HTR-8/SVneo (cell line): Measurements from ENCODE around the gene STRN3.

Source experiments
- DNase-seq: peaks from one replicate; pipeline ENCODE4 v3.0.0; 2011; ENCODE audit warnings: low spot score, mixed read lengths; ENCODE audit not compliant: insufficient read length
- FAIRE-seq: peaks from 2 replicates; lab custom pipeline; 2011; peaks lifted over from hg19 to GRCh38; lab: Jason Lieb, UNC

STRN3 gene

DNA sequence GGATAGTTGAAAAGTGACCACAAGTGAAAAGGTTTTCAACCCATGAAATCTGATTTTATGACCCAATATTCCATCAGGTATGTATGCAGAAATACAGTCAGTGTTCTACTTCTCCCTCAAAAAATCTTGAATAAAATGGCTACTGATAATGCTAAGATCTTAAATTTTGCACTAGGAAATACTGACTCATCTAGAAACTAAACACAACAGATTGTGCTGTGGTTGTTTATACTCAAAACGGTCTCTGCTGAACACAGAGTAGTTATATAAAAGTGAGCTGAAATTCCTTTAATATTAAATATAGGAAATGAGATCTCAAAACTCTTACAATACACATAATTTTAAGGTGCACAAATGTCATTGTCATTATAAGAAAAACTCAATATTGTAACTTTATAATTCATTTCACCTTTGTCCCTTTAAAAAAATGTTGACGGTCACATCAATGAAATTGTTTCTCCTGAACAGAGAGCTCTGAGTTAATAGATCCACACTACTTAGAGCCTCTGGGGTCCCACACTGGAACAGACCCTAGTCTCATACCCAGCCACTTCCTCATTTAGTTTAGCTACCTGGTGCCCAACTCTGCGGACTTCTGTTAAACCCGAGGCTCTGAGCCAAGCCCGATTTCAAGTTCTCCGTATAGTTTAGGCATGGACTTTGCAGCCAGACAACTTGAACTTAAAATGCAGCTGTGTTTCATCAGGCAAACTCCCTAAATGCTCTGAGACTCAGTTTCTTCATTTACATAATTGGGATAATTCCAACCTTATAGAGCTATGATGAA lies 142.5 kb downstream of the STRN3 start:
- FAIRE-seq (peak; percentile 20), DNase-seq (no peak)

DNA sequence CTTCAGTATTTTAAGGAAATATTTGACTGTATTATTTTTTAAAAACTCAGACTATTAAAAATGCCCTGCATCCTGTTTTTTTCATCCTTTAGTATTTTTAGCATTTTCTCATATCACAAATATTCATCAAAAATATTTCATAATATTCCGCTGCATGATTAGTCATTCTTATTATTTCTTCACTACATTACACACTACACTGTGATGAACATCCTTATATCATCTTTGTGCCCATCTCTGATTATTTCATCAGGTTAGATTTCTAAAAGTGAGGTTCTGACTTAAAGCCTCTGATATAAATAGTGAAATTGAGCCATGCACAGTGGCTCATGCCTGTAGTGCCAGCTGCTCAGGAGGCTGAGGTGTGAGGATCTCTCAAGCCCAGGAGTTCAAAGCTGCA lies 143.7 kb downstream of the STRN3 start:
- FAIRE-seq = no peak

DNA sequence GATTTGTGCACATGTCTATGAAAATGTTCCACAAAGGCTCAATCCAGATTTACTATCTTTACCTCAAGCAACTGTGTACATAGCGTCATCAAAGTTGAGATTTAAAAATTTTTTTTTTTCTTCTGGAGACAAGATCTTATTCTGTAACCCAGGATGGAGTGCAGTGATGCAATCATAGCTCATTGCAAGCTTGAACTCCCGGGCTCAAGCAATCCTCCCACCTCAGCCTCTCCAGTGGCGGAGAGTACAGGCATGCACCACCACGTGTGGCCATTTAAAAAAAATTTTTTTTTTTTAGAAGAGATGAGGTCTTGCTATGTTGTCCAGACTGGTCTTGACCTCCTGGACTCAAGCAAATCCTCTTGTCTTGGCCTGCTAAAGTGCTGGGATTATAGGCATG lies 149.5 kb downstream of the STRN3 start:
- FAIRE-seq (no peak), DNase-seq (no peak)

More for the DNA sequence above, 143.7 kb downstream of the STRN3 start:
- no peak for DNase-seq

DNA sequence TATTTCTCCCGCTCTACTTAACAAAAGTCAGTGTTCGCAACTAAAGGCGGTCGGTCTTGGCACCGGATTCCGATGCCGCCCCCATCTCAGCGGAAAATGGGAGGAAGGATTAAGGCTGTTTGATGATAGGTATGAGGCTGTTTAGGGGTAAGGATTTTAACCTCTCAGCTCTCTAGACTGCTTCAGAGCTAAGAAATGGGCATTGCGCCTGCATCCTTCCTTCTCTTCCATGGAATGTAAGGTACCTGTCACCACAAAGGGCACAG lies 150.5 kb downstream of the STRN3 start:
- no peak for FAIRE-seq
- no peak for DNase-seq

DNA sequence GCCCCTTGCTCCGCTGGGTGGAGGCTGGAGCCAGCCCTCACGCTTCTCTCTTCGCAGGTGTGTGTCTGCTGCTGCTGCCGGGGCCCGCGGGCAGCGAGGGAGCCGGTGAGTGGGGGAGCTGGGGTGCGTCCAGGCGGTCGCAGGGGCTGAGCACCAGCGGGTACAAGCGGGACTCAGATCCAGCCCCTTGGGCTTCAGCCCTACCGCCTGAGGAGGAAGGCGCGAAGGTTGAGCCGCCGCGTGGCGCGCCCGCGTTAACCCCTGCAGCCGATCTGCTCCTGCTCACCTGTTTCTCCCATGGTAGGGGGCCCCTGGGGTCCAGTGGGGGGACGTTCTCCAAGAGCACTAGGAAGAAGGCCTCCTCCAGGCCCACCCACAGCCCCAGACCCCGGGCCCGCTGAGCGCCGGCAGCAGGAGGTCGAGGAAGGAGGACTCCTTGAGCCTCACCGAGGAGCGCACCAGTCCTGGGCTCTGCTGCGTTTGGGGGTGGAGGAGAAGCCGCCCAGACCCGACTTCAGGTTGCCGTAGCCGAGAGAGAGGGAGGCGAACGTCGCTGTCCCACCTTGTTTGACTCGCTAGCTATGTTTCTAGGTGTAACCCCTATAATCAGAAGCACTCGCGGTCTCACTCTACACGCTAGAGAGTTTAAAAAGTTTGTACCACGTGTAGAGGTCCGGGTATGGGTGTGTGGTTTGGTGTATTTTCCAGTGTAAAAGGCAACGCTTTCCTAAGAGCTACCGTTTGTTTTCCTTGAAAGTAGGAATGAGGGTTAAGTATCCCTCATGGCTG lies 151.0 kb downstream of the STRN3 start:
- DNase-seq (no peak), FAIRE-seq (peak; percentile 76)

DNA sequence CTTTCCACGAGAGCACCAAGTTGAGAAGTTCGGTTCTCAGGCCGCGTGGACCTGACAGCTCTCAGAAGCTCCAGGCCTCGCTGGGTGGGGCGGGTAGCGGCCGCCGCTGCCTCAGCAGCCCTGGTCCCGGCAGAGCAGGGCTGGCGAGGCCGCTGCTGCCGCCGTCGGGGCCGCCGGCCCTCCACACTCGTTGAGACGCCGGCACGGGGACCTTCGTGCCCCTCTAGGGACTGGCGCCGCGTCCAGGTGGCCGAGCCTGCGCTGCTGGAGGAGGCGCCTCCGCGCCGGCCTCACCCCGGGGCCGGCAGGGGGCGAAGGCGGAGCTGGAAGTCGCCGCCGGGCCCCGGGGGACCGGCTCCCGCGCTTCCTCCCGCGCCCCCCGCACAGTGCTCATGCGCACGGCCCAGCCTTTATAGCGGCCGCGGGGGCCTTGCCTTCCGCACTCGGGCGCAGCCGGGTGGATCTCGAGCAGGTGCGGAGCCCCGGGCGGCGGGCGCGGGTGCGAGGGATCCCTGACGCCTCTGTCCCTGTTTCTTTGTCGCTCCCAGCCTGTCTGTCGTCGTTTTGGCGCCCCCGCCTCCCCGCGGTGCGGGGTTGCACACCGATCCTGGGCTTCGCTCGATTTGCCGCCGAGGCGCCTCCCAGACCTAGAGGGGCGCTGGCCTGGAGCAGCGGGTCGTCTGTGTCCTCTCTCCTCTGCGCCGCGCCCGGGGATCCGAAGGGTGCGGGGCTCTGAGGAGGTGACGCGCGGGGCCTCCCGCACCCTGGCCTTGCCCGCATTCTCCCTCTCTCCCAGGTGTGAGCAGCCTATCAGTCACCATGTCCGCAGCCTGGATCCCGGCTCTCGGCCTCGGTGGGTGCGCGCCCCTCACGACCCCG lies 151.8 kb downstream of the STRN3 start, which contains the start of gene COCH:
Gene COCH (plus strand): TSS at position 440 of the 879 bp plus-strand sequence. CDS start 380 bp downstream, at position 820.
- DNase-seq (peak; percentile 80), FAIRE-seq (peak; percentile 92)

DNA sequence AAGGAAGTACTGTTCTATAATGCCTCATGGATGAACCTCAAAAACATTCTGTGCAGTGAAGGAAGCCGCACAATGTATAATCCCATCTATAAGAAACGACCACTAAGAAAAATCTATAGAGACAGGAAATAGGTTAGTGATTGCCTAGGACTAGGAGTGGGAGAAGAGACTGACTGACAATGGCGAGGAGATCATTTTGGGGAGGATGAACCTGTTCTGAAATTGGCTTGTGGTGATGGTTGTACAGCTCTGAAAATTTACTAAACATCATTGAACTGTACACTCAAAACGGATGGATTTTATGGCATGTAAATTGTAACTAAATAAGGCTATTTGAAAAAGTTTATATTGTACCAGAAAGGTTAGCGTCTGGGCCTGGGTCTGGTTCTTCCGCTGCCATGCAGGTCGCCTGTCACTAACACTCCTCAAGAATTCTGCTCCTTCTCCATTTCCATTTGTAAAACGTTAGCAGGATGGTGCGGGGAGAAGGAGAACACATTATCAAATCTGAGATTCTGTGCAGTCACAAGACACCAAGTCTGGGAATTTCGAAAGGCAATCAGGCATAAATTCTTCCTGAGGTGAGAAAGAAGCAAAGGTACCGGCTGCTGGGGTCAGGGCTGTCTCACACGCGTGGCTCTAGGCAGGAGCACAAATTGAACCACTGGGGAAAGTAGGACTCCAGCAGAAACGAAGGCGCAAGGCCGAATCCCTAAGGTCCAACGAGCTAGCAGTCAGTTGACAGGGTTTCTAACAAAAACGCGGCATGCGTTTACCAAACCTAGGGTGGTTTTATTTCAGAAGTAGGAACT lies 152.7 kb downstream of the STRN3 start:
- no peak for DNase-seq
- FAIRE-seq = peak; percentile 42

DNA sequence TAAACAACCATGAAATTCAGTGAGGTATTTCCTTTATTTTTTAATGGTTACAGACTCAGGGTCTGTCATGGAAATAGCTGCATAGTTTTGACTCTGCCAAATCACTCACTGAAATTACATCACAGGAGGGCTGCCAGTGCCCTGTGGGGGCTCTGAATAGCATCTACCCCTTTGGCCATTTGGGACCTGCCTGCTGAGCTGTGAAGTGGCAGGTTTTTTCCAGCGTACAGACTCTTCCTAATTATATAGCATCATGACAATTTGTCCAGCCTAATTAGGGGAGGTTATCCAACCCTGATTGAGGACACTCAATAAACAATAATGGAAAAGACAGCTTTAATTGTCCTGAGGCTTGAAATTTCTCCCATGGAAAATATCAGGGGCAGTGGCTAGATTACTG lies 153.6 kb downstream of the STRN3 start:
- FAIRE-seq (no peak), DNase-seq (no peak)

DNA sequence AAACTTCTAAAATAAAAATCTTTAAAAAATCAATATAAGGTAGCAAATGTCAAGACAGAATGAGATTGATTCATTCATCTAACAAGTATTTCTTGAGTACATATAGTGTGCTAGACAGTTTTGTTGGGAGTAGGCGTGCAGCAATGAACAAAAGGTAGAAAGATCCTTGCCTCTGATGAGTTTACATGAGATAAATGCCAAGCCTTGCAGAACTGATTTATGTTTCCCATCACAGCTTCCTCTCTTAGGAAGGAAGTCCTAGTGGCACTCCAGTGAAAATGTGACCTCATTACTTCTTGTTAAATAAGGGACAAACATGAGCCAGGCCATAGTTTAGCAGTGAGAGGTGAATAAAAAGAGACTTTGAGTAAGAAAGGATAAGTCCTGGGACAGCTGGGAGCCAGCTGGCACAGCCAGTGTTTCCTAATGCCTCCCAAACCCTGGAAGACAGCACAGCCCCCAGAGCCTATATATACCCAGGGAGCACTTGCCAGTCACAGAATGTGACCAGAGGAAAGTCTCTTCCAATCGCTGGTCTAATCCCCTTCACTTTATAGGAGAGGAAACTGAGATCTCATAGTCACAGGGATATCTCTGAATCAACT lies 156.5 kb downstream of the STRN3 start:
- DNase-seq = no peak

DNA sequence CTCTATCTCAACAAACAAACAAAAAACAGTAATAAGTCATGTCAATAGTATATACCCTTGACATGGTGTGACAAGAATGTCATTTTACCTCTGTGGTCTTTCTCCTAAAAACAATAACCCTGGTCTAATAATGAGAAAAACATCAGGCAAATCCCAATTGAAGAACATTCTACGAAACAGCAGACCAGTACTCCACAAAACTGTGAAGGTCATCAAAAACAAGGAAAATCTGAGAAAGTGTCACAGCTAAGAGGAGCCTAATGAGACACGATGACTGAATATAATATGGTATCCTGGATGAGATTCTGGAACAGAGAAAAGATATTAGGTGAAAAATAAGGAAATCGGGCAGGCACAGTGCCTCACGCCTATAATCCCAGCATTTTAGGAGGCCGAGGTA lies 157.4 kb downstream of the STRN3 start:
- FAIRE-seq (peak; percentile 72), DNase-seq (no peak)

More for the DNA sequence above, 156.5 kb downstream of the STRN3 start:
- peak; percentile 38 for FAIRE-seq

DNA sequence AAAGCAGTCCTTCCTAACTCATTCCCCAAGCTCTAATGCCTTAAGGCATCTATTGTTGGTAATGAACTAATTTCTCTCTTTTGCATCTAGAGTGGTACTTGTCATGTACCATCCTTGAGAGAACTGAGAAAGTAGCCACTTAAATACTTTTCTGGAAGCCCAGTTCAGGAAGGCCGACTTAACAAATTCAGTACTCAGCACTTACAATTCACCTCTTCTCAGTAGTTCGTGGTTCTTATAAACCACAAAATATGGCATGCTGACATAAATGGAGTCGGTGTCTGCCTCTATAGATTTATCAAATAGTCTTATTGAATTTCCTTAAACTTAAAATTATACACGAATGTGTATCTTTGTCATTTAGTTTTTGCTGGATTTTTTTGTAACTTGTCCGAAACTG lies 161.2 kb downstream of the STRN3 start:
- FAIRE-seq (no peak), DNase-seq (no peak)

DNA sequence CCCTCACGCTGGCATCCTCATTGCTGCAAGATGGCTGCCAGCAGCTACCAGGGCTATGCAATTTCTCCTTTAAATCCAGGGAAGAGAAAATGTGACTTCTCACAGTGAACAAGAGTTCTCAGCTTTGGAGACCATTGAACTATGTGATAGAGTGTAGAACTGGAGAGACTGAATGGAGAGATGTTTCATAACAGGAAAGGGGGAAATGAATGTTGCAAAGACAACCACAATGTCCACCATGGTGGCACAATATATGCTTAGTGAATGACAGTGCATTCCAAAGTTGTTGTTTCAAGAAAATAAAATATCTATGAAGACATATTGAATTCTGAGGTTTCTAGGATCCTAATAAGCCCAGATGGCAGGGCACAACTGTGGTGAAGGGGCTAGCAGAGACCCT lies 165.0 kb downstream of the STRN3 start:
- no peak for FAIRE-seq
- DNase-seq = no peak

DNA sequence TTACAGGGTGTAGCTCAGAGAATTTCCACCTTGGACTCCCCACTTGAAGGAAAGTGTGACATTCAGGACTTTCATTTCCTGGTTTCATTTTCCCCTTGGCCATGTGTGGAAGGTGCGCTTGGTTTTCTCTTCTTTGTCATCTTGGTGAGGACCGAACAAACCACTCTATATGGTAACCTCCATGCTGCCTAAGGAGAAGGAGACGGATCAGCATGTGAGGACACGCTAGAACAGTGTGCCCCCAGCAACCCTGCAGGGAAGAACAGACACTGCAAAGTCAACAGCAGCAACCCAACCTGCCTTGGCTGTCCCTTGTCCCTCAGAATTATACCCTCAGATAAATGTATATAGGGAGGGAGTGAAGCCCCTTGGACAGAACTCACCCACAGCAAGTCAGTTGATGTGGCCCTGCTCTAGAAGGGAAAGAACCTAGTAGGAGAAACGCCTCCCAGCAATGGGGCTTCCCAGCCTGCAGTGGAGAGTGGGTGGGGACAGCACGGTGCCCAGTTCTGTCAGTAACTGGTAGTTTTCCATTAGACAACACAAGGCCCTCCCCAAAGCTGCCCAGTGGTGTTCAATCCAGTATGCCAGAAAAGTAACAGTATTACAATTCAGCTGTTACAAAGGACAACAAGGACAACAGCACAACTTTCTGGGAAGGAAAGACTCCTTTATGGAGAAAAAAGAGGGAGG lies 170.7 kb downstream of the STRN3 start:
- DNase-seq = no peak
- FAIRE-seq = peak; percentile 86

DNA sequence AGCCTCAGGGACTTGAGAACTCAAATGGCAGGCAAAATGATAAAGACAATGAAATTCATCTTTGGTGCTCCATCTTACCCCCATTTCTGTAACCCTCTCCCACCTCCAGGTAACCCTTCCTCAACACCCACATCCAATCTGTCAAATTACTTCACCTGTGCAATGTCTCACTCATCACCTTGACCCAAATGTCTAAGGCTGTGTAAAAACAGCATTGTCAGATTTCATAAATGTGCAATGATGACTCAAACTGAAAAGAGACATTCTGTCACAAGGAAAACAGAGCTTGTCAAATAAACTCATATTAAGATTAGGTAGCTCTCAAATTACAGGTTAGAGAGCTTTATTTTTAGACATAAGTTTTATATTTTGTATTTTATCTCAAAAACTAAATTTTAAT lies 171.7 kb downstream of the STRN3 start:
- no peak for FAIRE-seq
- no peak for DNase-seq

DNA sequence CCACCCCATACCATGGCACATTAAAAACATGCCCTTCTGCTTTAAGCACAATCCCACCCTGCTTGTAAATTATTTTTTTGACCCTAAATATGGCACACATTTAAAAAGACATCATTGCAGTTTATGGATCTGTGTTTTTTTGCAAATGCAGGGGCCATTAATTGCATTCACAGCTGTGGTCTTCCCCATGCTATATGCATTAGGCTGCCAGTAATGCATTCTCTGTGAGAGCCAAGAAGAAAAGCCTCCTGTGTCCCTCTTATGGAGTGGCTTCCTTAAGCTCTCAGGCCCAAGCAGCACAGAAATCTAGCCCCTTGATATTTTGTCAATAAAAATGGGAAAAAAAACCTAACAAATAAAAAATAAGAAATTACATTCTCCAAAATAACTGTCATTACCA lies 172.2 kb downstream of the STRN3 start:
- FAIRE-seq = no peak
- DNase-seq = no peak

DNA sequence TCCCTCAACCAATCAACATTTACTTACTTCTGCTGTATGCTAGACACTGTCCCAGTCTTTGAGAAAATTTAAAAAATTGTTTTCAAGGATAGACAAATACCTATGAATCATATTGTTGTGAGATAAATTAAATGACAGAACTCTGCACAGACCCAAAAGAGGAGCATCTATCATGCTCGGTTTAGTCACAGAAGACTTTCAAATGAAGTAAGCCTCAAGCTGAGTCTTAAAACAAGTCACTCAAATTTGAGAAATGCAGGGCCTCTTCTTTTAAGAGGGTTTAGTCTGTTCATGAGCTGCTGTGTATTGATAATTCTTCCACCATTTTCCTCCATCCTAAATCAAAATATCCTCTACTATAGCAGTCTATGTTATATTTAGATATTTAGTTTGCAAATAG lies 176.2 kb downstream of the STRN3 start:
- no peak for FAIRE-seq
- no peak for DNase-seq

DNA sequence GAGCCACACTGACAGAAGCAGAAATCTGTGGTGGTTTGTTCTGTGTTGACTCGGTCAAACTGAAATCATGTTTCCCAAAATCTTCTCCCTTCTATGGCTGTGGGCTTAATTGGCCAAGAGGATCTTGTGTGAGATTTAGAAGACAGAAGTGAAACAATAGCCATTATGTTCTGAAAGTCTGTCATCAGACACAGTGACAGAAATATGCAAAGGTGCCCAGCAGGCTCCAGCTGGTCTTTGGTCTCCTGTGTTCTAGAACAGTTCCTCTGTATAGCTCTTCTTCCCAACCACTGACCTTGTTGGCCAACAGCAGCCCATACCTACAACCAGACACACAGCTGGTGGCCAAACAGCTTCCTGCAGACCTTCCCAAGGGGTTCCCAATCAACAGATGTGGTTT lies 176.8 kb downstream of the STRN3 start:
- DNase-seq (no peak), FAIRE-seq (no peak)

DNA sequence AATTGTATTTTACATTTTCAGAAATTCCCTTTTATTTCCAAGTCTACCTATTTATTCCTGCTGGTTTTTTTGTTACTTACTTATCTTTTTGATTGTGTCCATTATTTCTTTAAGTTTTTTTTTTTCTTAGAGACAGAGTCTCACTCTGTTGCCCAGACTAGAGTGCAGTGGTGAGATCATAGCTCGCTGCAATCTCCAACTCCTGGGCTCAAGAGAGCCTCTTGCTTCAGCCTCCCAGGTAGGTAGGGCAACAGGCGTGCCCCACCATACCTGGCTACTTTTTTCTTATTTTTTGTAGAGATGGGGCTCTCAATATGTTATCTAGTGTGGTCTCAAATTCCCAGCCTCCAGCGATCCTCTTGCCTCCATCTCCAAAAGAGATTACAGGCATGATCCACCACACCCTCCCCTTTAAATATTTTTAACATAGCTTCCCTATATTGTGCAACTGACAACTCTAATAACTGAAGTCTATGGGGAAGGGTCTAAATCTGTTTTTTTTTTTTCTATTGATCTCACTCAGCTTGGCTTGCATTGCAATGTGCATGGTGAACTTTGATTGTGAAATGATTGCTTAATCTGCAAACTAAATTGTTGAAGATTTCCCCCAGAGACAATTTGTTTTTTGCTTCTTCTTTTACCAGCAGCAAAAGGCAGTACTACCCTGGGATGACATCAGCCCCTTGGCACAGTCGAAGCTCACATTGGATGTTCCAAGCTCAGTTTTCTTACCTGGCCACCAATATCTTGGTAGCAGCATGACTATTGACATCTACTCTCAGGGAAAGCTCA lies 177.5 kb downstream of the STRN3 start:
- peak; percentile 84 for FAIRE-seq
- DNase-seq = no peak
